ENCODE measurements around the gene ZCCHC2.

The ZCCHC2 gene

GRCh38 chr18:62543021-62543420, 20.2 kb downstream of the ZCCHC2 start:
- Mint-ChIP-seq H3K9me3 (ENCODE audit: low read depth) (no peaks in the 10 kb centered on the region), H3K4me1 (ENCODE audit: low read depth) (peaks cover 12% of the 10 kb centered on the region), H3K36me3 (peaks cover 21% of the 10 kb centered on the region), H3K4me3 (no peak overlapping the region), H3K27ac (peak overlapping the region; percentile 35), H3K27me3 (no peaks in the 10 kb centered on the region)

- Mint-ChIP-seq H3K4me1 (ENCODE audit: low read depth) (peaks cover 3% of the 10 kb centered on the region), H3K9me3 (ENCODE audit: low read depth) (no peaks in the 10 kb centered on the region), H3K27me3 (no peaks in the 10 kb centered on the region), H3K27ac (no peak overlapping the region), H3K4me3 (no peak overlapping the region), H3K36me3 (peaks cover 20% of the 10 kb centered on the region)
Observed at GRCh38 chr18:62545098-62545497, 22.3 kb downstream of the ZCCHC2 start.

DNA sequence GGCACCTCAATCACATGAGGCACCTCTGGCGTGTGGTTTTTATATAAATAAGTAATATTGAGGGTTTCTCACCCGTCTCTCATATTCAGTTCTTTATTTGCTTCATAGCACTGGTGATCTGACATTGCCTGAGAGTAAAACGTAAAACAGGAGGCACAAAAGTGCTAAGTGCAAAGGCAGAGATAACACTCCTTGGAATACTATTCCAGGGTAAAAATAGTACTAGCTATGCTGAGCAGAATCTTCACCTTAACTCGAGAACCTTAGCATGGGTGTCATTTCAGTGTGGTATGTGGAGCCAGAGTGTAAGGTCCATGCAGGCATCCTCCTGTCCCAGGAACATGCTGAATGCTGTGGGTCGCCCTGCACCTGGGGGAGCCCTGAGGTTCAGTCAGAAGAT, 26.9 kb downstream of the ZCCHC2 start:
- H3K27me3 Mint-ChIP-seq, result no peaks in the 10 kb centered on the region
- no peak overlapping the region for H3K4me3 Mint-ChIP-seq
- H3K4me1 Mint-ChIP-seq (ENCODE audit: low read depth), result peaks cover 17% of the 10 kb centered on the region
- no peaks in the 10 kb centered on the region for H3K9me3 Mint-ChIP-seq (ENCODE audit: low read depth)
- H3K36me3 Mint-ChIP-seq, result peaks cover 22% of the 10 kb centered on the region
- H3K27ac Mint-ChIP-seq, result no peak overlapping the region

GRCh38 chr18:62550746-62551145, 27.9 kb downstream of the ZCCHC2 start:
- no peaks in the 10 kb centered on the region for H3K9me3 Mint-ChIP-seq (ENCODE audit: low read depth)
- H3K4me3 Mint-ChIP-seq, result no peak overlapping the region
- no peak overlapping the region for H3K27ac Mint-ChIP-seq
- H3K36me3 Mint-ChIP-seq, result peaks cover 18% of the 10 kb centered on the region
- H3K4me1 Mint-ChIP-seq (ENCODE audit: low read depth), result peaks cover 23% of the 10 kb centered on the region
- H3K27me3 Mint-ChIP-seq, result no peaks in the 10 kb centered on the region

DNA sequence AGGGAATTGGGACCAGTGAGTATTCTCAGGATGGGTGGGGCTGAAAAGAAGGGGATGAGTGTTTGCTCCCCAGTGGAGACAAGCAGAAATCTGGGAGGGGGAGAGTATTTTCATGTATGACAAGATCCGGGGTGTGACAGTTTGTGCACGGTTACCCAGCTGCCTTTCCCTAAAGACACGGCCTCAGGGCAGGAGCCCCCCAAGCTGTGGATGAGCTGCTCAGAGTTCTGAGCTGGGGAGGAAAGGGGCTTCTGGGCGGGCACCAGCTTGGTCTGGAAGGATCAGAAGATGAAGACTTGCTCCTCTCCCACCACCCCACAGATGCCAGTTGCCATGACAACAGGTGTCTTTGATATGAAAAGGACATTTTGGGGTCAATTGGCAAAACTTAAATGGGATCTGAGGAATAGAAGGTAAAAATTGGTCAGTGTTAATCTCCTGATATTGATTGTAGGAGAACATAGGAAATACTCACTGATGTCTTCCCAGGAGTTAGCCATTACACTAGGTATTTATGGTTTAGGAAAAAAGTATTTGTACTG, 29.2 kb downstream of the ZCCHC2 start:
- peaks cover 20% of the 10 kb centered on the region for H3K36me3 Mint-ChIP-seq
- H3K4me1 Mint-ChIP-seq (ENCODE audit: low read depth), result peaks cover 23% of the 10 kb centered on the region
- H3K27me3 Mint-ChIP-seq, result no peaks in the 10 kb centered on the region
- no peaks in the 10 kb centered on the region for H3K9me3 Mint-ChIP-seq (ENCODE audit: low read depth)
- peak overlapping the region; percentile 50 for H3K27ac Mint-ChIP-seq
- H3K4me3 Mint-ChIP-seq, result no peak overlapping the region

GRCh38 chr18:62554061-62554815, 31.4 kb downstream of the ZCCHC2 start:
- H3K36me3 Mint-ChIP-seq, result peaks cover 21% of the 10 kb centered on the region
- no peaks in the 10 kb centered on the region for H3K27me3 Mint-ChIP-seq
- peaks cover 22% of the 10 kb centered on the region for H3K4me1 Mint-ChIP-seq (ENCODE audit: low read depth)
- H3K27ac Mint-ChIP-seq, result peak overlapping the region; percentile 17
- H3K4me3 Mint-ChIP-seq, result no peak overlapping the region
- no peaks in the 10 kb centered on the region for H3K9me3 Mint-ChIP-seq (ENCODE audit: low read depth)

DNA sequence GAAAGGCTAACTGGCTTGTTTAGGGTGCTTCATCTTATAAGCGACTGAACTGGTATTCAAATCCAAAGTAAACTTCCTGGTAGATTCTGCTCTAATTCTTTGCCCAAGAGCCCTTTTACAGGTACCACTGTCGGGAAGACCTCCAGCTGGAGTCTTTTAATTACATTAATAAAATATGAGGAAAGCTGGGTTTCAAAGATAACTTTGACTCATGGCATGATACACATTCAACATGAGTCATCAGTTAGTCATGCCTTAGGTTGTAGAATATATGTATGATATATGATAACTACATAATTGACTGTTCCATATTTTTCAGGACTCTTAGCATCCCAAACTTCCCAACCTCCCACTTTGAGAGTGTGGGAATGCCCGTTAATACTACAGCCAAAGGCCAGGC, 32.3 kb downstream of the ZCCHC2 start:
- H3K27me3 Mint-ChIP-seq, result no peaks in the 10 kb centered on the region
- peaks cover 22% of the 10 kb centered on the region for H3K4me1 Mint-ChIP-seq (ENCODE audit: low read depth)
- H3K27ac Mint-ChIP-seq, result peak overlapping the region; percentile 13
- no peak overlapping the region for H3K4me3 Mint-ChIP-seq
- H3K36me3 Mint-ChIP-seq, result peaks cover 21% of the 10 kb centered on the region
- no peaks in the 10 kb centered on the region for H3K9me3 Mint-ChIP-seq (ENCODE audit: low read depth)

DNA sequence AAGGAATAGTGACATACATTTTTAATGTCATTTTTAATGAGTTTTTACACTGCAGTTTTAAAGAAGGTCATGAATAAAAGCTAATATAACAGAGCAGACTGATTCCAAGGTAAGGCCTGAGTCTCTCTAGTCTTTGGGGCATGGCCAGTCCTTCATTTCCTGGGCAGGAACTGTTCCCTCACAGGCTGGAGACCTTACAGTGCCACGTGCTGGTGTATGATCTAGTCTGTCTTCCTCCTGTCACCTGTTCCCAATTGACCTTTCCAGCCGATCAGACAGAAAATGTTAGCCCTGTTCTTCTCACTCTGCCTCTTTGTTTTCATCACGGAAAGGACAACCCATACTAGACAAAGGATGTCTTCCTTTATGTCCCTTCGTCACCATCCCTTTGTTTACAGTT, 33.6 kb downstream of the ZCCHC2 start:
- H3K36me3 Mint-ChIP-seq, result peaks cover 17% of the 10 kb centered on the region

GRCh38 chr18:62558015-62558663, 35.3 kb downstream of the ZCCHC2 start:
- H3K36me3 Mint-ChIP-seq, result peaks cover 24% of the 10 kb centered on the region
- no peaks in the 10 kb centered on the region for H3K9me3 Mint-ChIP-seq (ENCODE audit: low read depth)
- H3K27ac Mint-ChIP-seq, result no peak overlapping the region
- H3K4me3 Mint-ChIP-seq, result no peak overlapping the region
- H3K27me3 Mint-ChIP-seq, result no peaks in the 10 kb centered on the region
- peaks cover 19% of the 10 kb centered on the region for H3K4me1 Mint-ChIP-seq (ENCODE audit: low read depth)

More for the DNA sequence above, 33.6 kb downstream of the ZCCHC2 start:
- no peak overlapping the region for H3K4me3 Mint-ChIP-seq
- H3K4me1 Mint-ChIP-seq (ENCODE audit: low read depth), result peaks cover 22% of the 10 kb centered on the region
- no peak overlapping the region for H3K27ac Mint-ChIP-seq
- H3K9me3 Mint-ChIP-seq (ENCODE audit: low read depth), result no peaks in the 10 kb centered on the region
- no peaks in the 10 kb centered on the region for H3K27me3 Mint-ChIP-seq

DNA sequence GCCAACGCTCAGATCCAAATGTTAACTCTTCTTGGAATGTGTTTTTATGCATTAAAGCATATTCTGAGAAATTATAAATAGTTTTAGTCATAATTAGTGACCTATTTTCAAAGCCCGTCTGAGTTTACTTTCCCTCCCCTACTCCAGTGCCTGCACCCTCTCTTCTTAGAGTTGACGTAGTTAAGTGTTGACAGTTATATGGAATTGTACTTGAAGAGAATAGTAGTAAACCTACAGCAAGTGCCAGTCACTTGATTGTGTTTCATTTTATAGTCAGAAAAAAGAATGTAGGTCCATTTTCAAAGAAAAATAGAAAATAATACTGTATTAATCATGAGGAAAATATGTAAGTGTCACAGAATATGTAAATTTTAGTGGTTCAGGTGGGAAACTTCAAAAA, 41.2 kb downstream of the ZCCHC2 start:
- Mint-ChIP-seq H3K9me3 (ENCODE audit: low read depth) (no peaks in the 10 kb centered on the region), H3K4me1 (ENCODE audit: low read depth) (no peaks in the 10 kb centered on the region), H3K27ac (no peak overlapping the region), H3K4me3 (no peak overlapping the region), H3K27me3 (no peaks in the 10 kb centered on the region), H3K36me3 (peaks cover 21% of the 10 kb centered on the region)

DNA sequence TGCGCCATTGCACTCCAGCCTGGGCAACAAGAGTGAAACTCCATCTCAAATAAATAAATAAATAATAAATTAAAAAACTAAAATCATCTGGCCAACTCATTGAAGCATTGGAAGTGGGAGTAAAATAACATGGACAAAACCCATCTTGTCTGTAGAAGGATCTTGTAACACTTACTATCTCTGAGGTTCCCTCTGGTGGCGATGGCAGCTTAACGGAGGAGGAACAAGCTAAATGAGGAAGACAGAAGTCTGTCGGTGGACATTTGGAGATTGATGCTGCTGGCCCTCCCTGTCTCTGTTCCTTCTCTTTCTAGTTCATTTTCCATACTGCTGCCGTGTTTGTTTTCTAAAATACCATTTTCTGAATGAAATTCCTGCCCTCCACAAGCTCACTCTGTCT, 43.4 kb downstream of the ZCCHC2 start:
- no peak overlapping the region for H3K4me3 Mint-ChIP-seq

GRCh38 chr18:62566818-62567217, 44.0 kb downstream of the ZCCHC2 start:
- no peak overlapping the region for H3K4me3 Mint-ChIP-seq
- no peak overlapping the region for H3K27ac Mint-ChIP-seq
- no peaks in the 10 kb centered on the region for H3K9me3 Mint-ChIP-seq (ENCODE audit: low read depth)
- no peaks in the 10 kb centered on the region for H3K4me1 Mint-ChIP-seq (ENCODE audit: low read depth)
- no peaks in the 10 kb centered on the region for H3K27me3 Mint-ChIP-seq
- peaks cover 22% of the 10 kb centered on the region for H3K36me3 Mint-ChIP-seq

More for the DNA sequence above, 43.4 kb downstream of the ZCCHC2 start:
- Mint-ChIP-seq H3K27ac (no peak overlapping the region), H3K27me3 (no peaks in the 10 kb centered on the region), H3K36me3 (peaks cover 27% of the 10 kb centered on the region), H3K9me3 (ENCODE audit: low read depth) (no peaks in the 10 kb centered on the region), H3K4me1 (ENCODE audit: low read depth) (no peaks in the 10 kb centered on the region)

- Mint-ChIP-seq H3K36me3 (peaks cover 13% of the 10 kb centered on the region), H3K27me3 (no peaks in the 10 kb centered on the region), H3K4me1 (ENCODE audit: low read depth) (no peaks in the 10 kb centered on the region), H3K27ac (no peak overlapping the region), H3K9me3 (ENCODE audit: low read depth) (no peaks in the 10 kb centered on the region), H3K4me3 (no peak overlapping the region)
Observed at GRCh38 chr18:62569081-62569655, 46.3 kb downstream of the ZCCHC2 start.

DNA sequence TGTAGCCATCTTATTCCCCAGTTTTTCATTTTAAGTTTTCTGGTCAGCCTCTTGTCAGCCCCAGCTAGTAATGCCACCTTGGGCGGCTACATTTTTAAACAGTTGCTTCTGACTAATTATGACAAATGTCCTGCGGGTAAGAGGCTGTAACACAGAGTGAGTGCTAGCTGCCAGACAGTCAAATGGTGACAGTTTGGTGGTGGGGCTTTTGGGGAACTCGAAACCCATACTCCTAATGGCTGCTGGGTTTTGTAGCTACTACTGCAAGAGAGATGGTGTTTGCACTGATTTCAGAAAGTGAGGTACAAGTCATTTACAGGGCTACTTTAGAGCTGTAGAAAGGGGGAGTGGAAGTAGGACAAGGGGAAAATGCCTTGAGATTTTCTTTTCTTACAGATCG, 48.2 kb downstream of the ZCCHC2 start:
- peaks cover 27% of the 10 kb centered on the region for H3K36me3 Mint-ChIP-seq
- no peaks in the 10 kb centered on the region for H3K27me3 Mint-ChIP-seq
- no peaks in the 10 kb centered on the region for H3K9me3 Mint-ChIP-seq (ENCODE audit: low read depth)
- no peak overlapping the region for H3K4me3 Mint-ChIP-seq
- no peak overlapping the region for H3K27ac Mint-ChIP-seq
- no peaks in the 10 kb centered on the region for H3K4me1 Mint-ChIP-seq (ENCODE audit: low read depth)

- H3K27ac Mint-ChIP-seq, result no peak overlapping the region
- peaks cover 28% of the 10 kb centered on the region for H3K36me3 Mint-ChIP-seq
- no peak overlapping the region for H3K4me3 Mint-ChIP-seq
- no peaks in the 10 kb centered on the region for H3K4me1 Mint-ChIP-seq (ENCODE audit: low read depth)
- H3K9me3 Mint-ChIP-seq (ENCODE audit: low read depth), result no peaks in the 10 kb centered on the region
- H3K27me3 Mint-ChIP-seq, result no peaks in the 10 kb centered on the region
Observed at GRCh38 chr18:62571648-62572047, 48.8 kb downstream of the ZCCHC2 start.
